ENCODE measurements around the gene WDR91. TPM values are rescaled to one million over a fixed set of nuclear protein-coding genes. Genes with fewer than 3 reads are reported as not detected.

WDR91 gene
- total and polyA plus RNA-seq, 2 donors (not counting 3 experiments of a cell fraction or from before 2014, with no cell fraction given), result 6.7 to 7.0 TPM

- peaks cover 18% of the 10 kb centered on the region for H3K4me1 ChIP-seq (ENCODE audit: control insufficient read depth, extremely low read depth, insufficient read depth, low read length)
- peak overlapping the region; percentile 19 for H3K4me2 ChIP-seq (ENCODE audit: insufficient read depth, low read length)
- BruUV-seq (replicated peaks), result no TSS peak
- no peaks in the 10 kb centered on the region for H3K36me3 ChIP-seq (ENCODE audit: control insufficient read depth in 2 of 2, extremely low read depth in 1 of 2, insufficient read depth in 2 of 2, low read length in 2 of 2)
- H3K4me3 ChIP-seq (replicated peaks in 1 of 3; ENCODE audit: insufficient read depth in 1 of 3, low read depth in 1 of 3, low read length in 3 of 3), result no peak overlapping the region
- peak overlapping the region; percentile 45 for H2AFZ ChIP-seq (ENCODE audit: low read depth, low read length)
- POLR2A ChIA-PET, result no interaction called here
- CTCF ChIA-PET, result interaction anchor here (1.3 to 2.6 kb wide), 2 partner anchors 21 to 22 kb away, joined by 3 to 19 read pairs; no protein-coding TSS in a partner anchor
- no peaks in the 10 kb centered on the region for H3K79me2 ChIP-seq (ENCODE audit: control insufficient read depth, insufficient read depth, low read length)
- H3K9me1 ChIP-seq (replicated peaks; ENCODE audit: control insufficient read depth, extremely low read depth, insufficient read depth, low read length), result no peaks in the 10 kb centered on the region
- dilution Hi-C loops (cut with MboI; ENCODE audit: extremely low pct_ligation_motif_present, low sequenced_read_pairs) (no loop called here), intact Hi-C loops (cut with micrococcal nuclease) (loop anchor here (2.0 kb wide), 1 partner anchor 43 kb away; the partner anchor contains the start of gene WDR91)
- H4K20me1 ChIP-seq (replicated peaks; ENCODE audit: control insufficient read depth, extremely low read depth, insufficient read depth, low read length), result no peaks in the 10 kb centered on the region
- peak overlapping the region; percentile 2 for H3K9ac ChIP-seq (replicated peaks; ENCODE audit: extremely low read depth, insufficient read depth, low read length)
- DNase-seq (ENCODE audit: low read depth, low spot score) (peak; percentile 89), FAIRE-seq (peak; percentile 99)
- H3K27ac ChIP-seq (ENCODE audit: insufficient read depth, low read depth, low read length), result peak overlapping the region; percentile 66
- H3K9me3 ChIP-seq (replicated peaks; ENCODE audit: control insufficient read depth, insufficient read depth, low read length), result no peaks in the 10 kb centered on the region
- TF ChIP-seq POLR2AphosphoS5 (IDR thresholded peaks at IDR 0.05; ENCODE audit: insufficient read depth, low read depth, low read length), result peak; percentile 64
- no peak for TF ChIP-seq CTCF (IDR thresholded peaks at IDR 0.05; ENCODE audit: extremely low read depth in 1 of 2, insufficient read depth in 1 of 2, low read depth in 1 of 2, low read length in 2 of 2)
- peak; percentile 42 for TF ChIP-seq JUN (IDR thresholded peaks at IDR 0.05; ENCODE audit: borderline replicate concordance, insufficient read depth, insufficient read length, low read depth)
- TF ChIP-seq GATA2 (IDR thresholded peaks at IDR 0.05; ENCODE audit: insufficient read depth, insufficient read length, low read depth, low read length), result no peak
- TF ChIP-seq MAX (IDR thresholded peaks at IDR 0.05; ENCODE audit: insufficient read depth, insufficient read length), result no peak
- TF ChIP-seq FOS (IDR thresholded peaks at IDR 0.05; ENCODE audit: borderline replicate concordance, insufficient read depth, low read length), result peak; percentile 89
- TF ChIP-seq EZH2 (IDR thresholded peaks at IDR 0.05; ENCODE audit: borderline replicate concordance, low read depth, low read length, severe bottlenecking), result no peak
- no peaks in the 10 kb centered on the region for H3K27me3 ChIP-seq (ENCODE audit: control insufficient read depth in 2 of 2, insufficient read depth in 2 of 2, low read length in 2 of 2)
Observed at GRCh38 chr7:135253851-135254771, 42.8 kb upstream of the WDR91 start.

Data from endothelial cell of umbilical vein (primary cell).